ENCODE data around the gene ZNF718. TPM values are rescaled to one million over a fixed set of nuclear protein-coding genes. Genes with fewer than 3 reads are reported as not detected.

The ZNF718 gene
- total RNA-seq, 2 donors from 2014 or later: 2.4 to 3.5 TPM

DNA sequence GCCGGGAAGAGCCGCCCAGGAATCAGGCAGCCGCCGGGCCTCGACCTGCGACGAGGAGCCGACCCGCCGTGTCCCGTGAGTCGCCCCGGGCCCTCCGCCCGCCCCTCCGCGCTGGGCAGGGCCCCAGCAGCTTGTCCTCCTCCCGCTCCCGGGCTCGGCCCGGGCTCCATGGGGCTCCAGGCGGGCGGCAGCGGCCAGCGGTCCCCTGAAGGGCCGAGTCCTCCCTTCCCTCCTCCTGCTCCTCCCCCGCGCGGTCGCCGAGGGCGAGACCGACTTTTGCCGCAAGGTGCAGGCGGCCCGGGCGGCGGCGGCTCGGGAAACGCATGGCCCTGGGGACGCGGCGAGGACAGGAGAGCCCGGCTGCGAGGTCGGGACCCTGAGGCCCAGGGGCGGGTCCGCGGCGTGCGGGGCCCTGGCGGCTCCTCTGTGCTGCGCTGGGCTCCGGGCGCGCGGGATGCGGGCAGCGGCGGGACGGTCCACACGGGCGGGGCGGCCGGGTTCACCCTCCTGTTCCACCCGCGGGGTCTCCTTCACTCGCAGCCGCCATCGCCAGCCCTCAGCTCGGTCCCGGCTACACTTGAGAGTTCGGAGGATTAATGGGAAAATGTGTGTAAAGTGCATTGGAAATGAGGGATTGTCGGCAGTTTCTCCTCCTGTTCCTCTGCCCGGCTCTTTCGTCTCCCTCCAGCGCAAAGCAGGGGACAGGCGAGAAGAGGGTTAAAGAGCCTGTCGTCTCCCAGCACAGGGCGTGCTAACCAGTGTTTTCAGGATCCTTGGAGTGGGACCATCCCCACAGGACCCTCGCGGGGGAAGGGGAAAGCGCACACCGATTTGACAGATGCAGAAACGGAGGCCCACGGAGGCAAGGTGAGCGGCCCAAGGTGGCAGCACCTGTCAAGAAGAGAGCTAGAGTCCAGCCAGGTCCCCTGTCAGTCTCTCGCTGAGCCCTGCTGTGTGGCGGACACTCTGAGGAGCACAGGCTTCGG is 16.6 kb upstream of the ZNF718 start:
- TF ChIP-seq, protein P1, sequence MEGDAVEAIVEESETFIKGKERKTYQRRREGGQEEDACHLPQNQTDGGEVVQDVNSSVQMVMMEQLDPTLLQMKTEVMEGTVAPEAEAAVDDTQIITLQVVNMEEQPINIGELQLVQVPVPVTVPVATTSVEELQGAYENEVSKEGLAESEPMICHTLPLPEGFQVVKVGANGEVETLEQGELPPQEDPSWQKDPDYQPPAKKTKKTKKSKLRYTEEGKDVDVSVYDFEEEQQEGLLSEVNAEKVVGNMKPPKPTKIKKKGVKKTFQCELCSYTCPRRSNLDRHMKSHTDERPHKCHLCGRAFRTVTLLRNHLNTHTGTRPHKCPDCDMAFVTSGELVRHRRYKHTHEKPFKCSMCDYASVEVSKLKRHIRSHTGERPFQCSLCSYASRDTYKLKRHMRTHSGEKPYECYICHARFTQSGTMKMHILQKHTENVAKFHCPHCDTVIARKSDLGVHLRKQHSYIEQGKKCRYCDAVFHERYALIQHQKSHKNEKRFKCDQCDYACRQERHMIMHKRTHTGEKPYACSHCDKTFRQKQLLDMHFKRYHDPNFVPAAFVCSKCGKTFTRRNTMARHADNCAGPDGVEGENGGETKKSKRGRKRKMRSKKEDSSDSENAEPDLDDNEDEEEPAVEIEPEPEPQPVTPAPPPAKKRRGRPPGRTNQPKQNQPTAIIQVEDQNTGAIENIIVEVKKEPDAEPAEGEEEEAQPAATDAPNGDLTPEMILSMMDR (IDR thresholded peaks at IDR 0.05): no peak
- H3K4me3 ChIP-seq: peak overlapping the region; percentile 8 to 43
- no peak for DNase-seq (ENCODE audit: low spot score)
- H3K36me3 ChIP-seq: no peaks in the 10 kb centered on the region
- H3K9me3 ChIP-seq: peaks cover 0 to 40% of the 10 kb centered on the region in 2 donors
- H3K27me3 ChIP-seq: peaks cover 0 to 22% of the 10 kb centered on the region in 2 donors
- H3K27ac ChIP-seq: no peak overlapping the region
- H3K4me1 ChIP-seq: peaks cover 0 to 13% of the 10 kb centered on the region in 2 donors

DNA sequence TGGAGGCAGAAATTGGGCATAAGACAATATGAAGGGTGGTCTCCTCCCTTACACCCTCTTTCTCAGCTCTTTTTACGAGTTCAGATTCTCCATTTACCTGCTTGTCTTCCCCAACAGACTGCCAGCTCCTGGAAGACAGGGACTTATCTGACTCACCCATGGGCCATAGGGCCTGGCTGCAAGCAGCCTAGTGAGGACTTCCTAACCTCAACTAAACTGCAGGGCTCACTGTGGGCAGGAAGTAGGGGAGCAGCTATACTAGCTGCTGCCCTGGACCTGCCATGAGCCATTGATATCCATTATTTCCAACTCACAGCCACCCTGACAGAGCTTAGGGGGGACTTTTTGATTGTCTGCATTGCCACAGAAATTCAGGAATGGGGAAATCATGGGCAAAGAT is 11.5 kb upstream of the ZNF718 start:
- H3K36me3 ChIP-seq: no peaks in the 10 kb centered on the region
- H3K4me3 ChIP-seq: no peak overlapping the region
- DNase-seq (ENCODE audit: low spot score): no peak
- TF ChIP-seq, protein P1 (IDR thresholded peaks at IDR 0.05): no peak
- no peak overlapping the region for H3K27ac ChIP-seq
- H3K4me1 ChIP-seq: peaks cover 0 to 5% of the 10 kb centered on the region in 2 donors
- H3K27me3 ChIP-seq: peaks cover 0 to 14% of the 10 kb centered on the region in 2 donors
- no peaks in the 10 kb centered on the region for H3K9me3 ChIP-seq

DNA sequence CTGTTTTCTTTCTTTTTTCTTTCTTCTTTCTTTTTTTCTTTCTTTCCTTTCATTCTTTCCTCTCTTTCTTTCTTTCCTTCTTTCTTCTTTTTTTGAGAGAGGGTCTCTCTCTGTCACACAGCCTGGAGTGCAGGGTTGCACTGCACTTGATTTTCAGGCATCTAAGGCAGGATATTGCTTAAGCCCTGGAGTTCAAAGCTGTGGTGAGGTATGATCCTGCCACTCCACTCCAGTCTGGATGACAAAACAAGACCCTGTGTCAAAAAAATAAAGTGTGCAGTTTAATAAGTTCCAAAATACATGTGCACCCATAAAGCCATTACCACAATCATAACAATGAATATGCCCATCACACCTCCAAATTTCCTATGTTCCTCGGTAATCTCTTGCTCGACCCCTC is 10.6 kb upstream of the ZNF718 start:
- Histone ChIP-seq H3K9me3 (peaks cover 0 to 2% of the 10 kb centered on the region in 2 donors), H3K27me3 (peaks cover 0 to 4% of the 10 kb centered on the region in 2 donors), H3K36me3 (no peaks in the 10 kb centered on the region), H3K4me1 (no peaks in the 10 kb centered on the region), H3K4me3 (no peak overlapping the region), H3K27ac (no peak overlapping the region)
- DNase-seq (ENCODE audit: low spot score): no peak
- TF ChIP-seq, protein P1 (IDR thresholded peaks at IDR 0.05): no peak

DNA sequence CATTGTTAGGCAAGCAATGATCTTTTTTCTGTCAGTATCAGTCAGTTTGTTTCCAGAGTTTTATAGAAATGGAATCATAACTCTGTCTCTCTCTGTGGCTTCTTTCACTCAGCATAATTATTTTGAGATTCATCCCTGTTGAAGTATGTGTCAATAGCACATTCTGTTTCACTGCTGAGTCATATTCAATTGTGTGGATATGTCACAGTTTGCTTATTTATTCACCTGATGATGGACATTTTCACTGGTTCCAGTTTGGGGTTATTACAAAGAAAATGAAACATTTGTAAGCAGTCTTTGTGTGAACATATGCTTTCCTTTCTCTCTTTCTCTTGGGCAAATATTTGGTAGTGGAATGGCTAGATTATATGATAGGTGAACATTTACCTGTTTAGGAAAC is 10.2 kb upstream of the ZNF718 start:
- peaks cover 0 to 4% of the 10 kb centered on the region in 2 donors for H3K9me3 ChIP-seq
- H3K27ac ChIP-seq: no peak overlapping the region
- H3K4me3 ChIP-seq: no peak overlapping the region
- TF ChIP-seq, protein P1 (IDR thresholded peaks at IDR 0.05): no peak
- no peak for DNase-seq (ENCODE audit: low spot score)
- peaks cover 0 to under 1% of the 10 kb centered on the region in 2 donors for H3K27me3 ChIP-seq
- H3K4me1 ChIP-seq: no peaks in the 10 kb centered on the region
- H3K36me3 ChIP-seq: no peaks in the 10 kb centered on the region

DNA sequence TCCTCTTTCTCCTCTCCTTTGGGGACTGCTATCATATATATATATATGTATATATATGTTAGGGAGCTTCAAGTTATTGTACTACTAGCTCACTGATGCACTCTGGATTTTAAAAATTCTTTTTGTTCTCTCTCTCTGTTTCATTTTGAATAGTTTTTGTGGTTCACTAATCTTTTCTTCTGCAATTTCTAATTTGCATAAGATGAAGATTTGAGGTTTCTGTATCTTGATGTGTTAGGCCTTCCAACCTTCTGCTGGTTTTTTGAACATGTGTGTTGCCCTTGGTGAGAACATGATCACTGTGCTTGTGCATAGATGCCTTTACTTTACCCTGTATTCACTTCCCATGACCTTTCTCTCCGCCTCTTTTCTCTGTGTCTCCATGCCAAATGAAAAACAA is 7.8 kb upstream of the ZNF718 start:
- TF ChIP-seq, protein P1 (IDR thresholded peaks at IDR 0.05): no peak
- DNase-seq (ENCODE audit: low spot score): no peak
- no peaks in the 10 kb centered on the region for H3K36me3 ChIP-seq
- H3K4me3 ChIP-seq: no peak overlapping the region
- no peak overlapping the region for H3K27ac ChIP-seq
- H3K4me1 ChIP-seq: no peaks in the 10 kb centered on the region
- no peaks in the 10 kb centered on the region for H3K27me3 ChIP-seq
- peaks cover 0 to 4% of the 10 kb centered on the region in 2 donors for H3K9me3 ChIP-seq
